H1 (cell line): ENCODE data around the gene MRPS24. TPM values are rescaled to one million over a fixed set of nuclear protein-coding genes. Genes with fewer than 3 reads are reported as not detected.

ENCODE experiments used
- CTCF ChIA-PET: fragments of 300-600 bp; sonication (Branson Sonifier 250); formaldehyde crosslinking; loops from one replicate; lab custom pipeline; 2021; ENCODE audit not compliant: partially characterized antibody; lab: Charles Lee
- POLR2A ChIA-PET: fragments of 300-600 bp; sonication (Branson Sonifier 250); formaldehyde crosslinking; loops from one replicate; lab custom pipeline; 2021; ENCODE audit warnings: inconsistent platforms; ENCODE audit not compliant: partially characterized antibody; lab: Charles Lee
- DNase-seq, 2 experiments: peaks; one replicate each; pipeline versions ENCODE4 v3.0.0 to v3.0.0-alpha.2; 2010 to 2022; ENCODE audit warnings: low spot score in 2 of 2, low read depth in 1 of 2, mixed read lengths in 1 of 2
- FAIRE-seq: peaks from 2 replicates; lab custom pipeline; 2011; peaks lifted over from hg19 to GRCh38; lab: Jason Lieb, UNC
- H2AFZ ChIP-seq: 2 replicates; pipeline ENCODE4 v1.8.1; 2012; ENCODE audit warnings: low read length, inconsistent platforms
- H2AK5ac ChIP-seq: 2 replicates; pipeline ENCODE4 v1.6.1; 2013; ENCODE audit warnings: low read depth, low read length
- H2BK120ac ChIP-seq: replicated peaks from 2 replicates; pipeline ENCODE3; 2013; ENCODE audit warnings: low read depth, low read length, inconsistent platforms
- H2BK12ac ChIP-seq: 2 replicates; pipeline ENCODE4 v1.6.1; 2013; ENCODE audit warnings: low read depth, low read length
- H2BK15ac ChIP-seq: 2 replicates; pipeline ENCODE4 v1.6.1; 2013; ENCODE audit warnings: low read length
- H2BK20ac ChIP-seq: 2 replicates; pipeline ENCODE4 v1.6.1; 2013; ENCODE audit warnings: low read length
- H2BK5ac ChIP-seq: 2 replicates; pipeline ENCODE4 v1.6.1; 2013; ENCODE audit warnings: low read depth, low read length
- H3K14ac ChIP-seq: 2 replicates; pipeline ENCODE4 v1.6.1; 2013; ENCODE audit warnings: inconsistent platforms; ENCODE audit not compliant: insufficient read length
- H3K18ac ChIP-seq: 2 replicates; pipeline ENCODE4 v1.6.1; 2013; ENCODE audit warnings: low read length; ENCODE audit errors: extremely low read depth
- H3K23ac ChIP-seq: 2 replicates; pipeline ENCODE4 v1.6.1; 2013; ENCODE audit warnings: inconsistent platforms; ENCODE audit not compliant: insufficient read length
- H3K23me2 ChIP-seq: 2 replicates; pipeline ENCODE4 v1.6.1; 2013; ENCODE audit warnings: low read depth, low read length
- H3K27ac ChIP-seq: 2 replicates; pipeline ENCODE4 v1.6.1; 2011; ENCODE audit warnings: low read depth, low read length, inconsistent platforms
- H3K27me3 ChIP-seq, 4 experiments: replicated peaks in 1 of 4; 1 replicate in 1 of 4; 2 replicates in 3 of 4; pipeline versions ENCODE4 v1.6.1 to v1.8.1; 2011 to 2013; ENCODE audit warnings: low read length in 3 of 4, mild to moderate bottlenecking in 3 of 4, inconsistent platforms in 2 of 4, mixed read lengths in 2 of 4, moderate library complexity in 1 of 4; ENCODE audit not compliant: control insufficient read depth in 3 of 4, insufficient read depth in 3 of 4; ENCODE audit errors: extremely low read depth in 1 of 4
- H3K36me3 ChIP-seq, 4 experiments: 2 replicates each; pipeline versions ENCODE4 v1.6.1 to v1.8.1; 2011 to 2013; ENCODE audit warnings: mild to moderate bottlenecking in 4 of 4, low read length in 3 of 4, moderate library complexity in 2 of 4, control low read depth in 1 of 4, inconsistent platforms in 1 of 4; ENCODE audit not compliant: insufficient read depth in 4 of 4, control insufficient read depth in 2 of 4
- H3K4ac ChIP-seq: replicated peaks from 2 replicates; pipeline ENCODE3; 2013; ENCODE audit warnings: low read length, low read depth, mixed read lengths, inconsistent platforms; ENCODE audit not compliant: insufficient read length
- H3K4me1 ChIP-seq, 4 experiments: replicated peaks in 1 of 4; 1 replicate in 1 of 4; 2 replicates in 3 of 4; pipeline versions ENCODE4 v1.6.1 to v1.8.1; 2011 to 2013; ENCODE audit warnings: low read length in 3 of 4, inconsistent platforms in 2 of 4, mixed read lengths in 1 of 4; ENCODE audit not compliant: insufficient read depth in 4 of 4, control insufficient read depth in 3 of 4
- H3K4me2 ChIP-seq, 2 experiments: 2 replicates each; pipeline versions ENCODE4 v1.6.1 to v1.8.1; 2011 to 2013; ENCODE audit warnings: low read depth in 2 of 2, low read length in 2 of 2, control low read depth in 1 of 2, inconsistent platforms in 1 of 2, mild to moderate bottlenecking in 1 of 2; ENCODE audit not compliant: insufficient read depth in 1 of 2
- H3K4me3 ChIP-seq, 4 experiments: fragments of 200-600, 300-600 bp in 1 of 4; sonication (generic), shearing (Covaris generic), sonication (Bioruptor Twin) in 1 of 4; 2 replicates each; pipeline versions ENCODE4 v1.5.1 to v1.8.1; 2011 to 2016; ENCODE audit warnings: low read length in 4 of 4, low read depth in 3 of 4, control low read depth in 2 of 4, inconsistent platforms in 2 of 4, mild to moderate bottlenecking in 2 of 4, mixed read lengths in 1 of 4, moderate library complexity in 1 of 4; ENCODE audit not compliant: insufficient read depth in 2 of 4; ENCODE audit errors: extremely low read depth in 1 of 4
- H3K56ac ChIP-seq: replicated peaks from 2 replicates; pipeline ENCODE3; 2013; ENCODE audit warnings: low read depth, mild to moderate bottlenecking, mixed read lengths, low read length, inconsistent platforms; ENCODE audit not compliant: insufficient read length
- H3K79me1 ChIP-seq: 2 replicates; pipeline ENCODE4 v1.6.1; 2013; ENCODE audit warnings: low read depth, low read length, control low read depth
- H3K79me2 ChIP-seq, 2 experiments: 2 replicates each; pipeline versions ENCODE4 v1.6.1 to v1.8.1; 2012 to 2013; ENCODE audit warnings: low read length in 2 of 2, mild to moderate bottlenecking in 2 of 2, inconsistent platforms in 1 of 2; ENCODE audit not compliant: insufficient read depth in 2 of 2, control insufficient read depth in 1 of 2
- H3K9ac ChIP-seq, 4 experiments: replicated peaks in 1 of 4; 1 replicate in 1 of 4; 2 replicates in 3 of 4; pipeline versions ENCODE4 v1.6.1 to v1.8.1; 2011 to 2013; ENCODE audit warnings: low read depth in 3 of 4, low read length in 3 of 4, control low read depth in 2 of 4, mild to moderate bottlenecking in 2 of 4, moderate library complexity in 2 of 4, inconsistent platforms in 1 of 4; ENCODE audit errors: extremely low read depth in 1 of 4
- H3K9me3 ChIP-seq, 2 experiments: 2 replicates each; pipeline versions ENCODE4 v1.6.1 to v1.8.1; 2012 to 2013; ENCODE audit warnings: mild to moderate bottlenecking in 2 of 2, moderate library complexity in 2 of 2, control low read depth in 1 of 2, inconsistent platforms in 1 of 2, low read depth in 1 of 2, low read length in 1 of 2, mixed read lengths in 1 of 2; ENCODE audit not compliant: insufficient read depth in 2 of 2
- H4K20me1 ChIP-seq, 2 experiments: replicated peaks in 1 of 2; 2 replicates each; pipeline versions ENCODE3 to v1.8.1; 2011 to 2013; ENCODE audit warnings: inconsistent platforms in 2 of 2, low read length in 2 of 2, mild to moderate bottlenecking in 1 of 2; ENCODE audit not compliant: insufficient read depth in 2 of 2, control insufficient read depth in 1 of 2
- H4K5ac ChIP-seq: 2 replicates; pipeline ENCODE4 v1.6.1; 2013; ENCODE audit warnings: low read length, low read depth, mixed read lengths, inconsistent platforms; ENCODE audit not compliant: insufficient read length
- H4K8ac ChIP-seq: 2 replicates; pipeline ENCODE4 v1.8.0; 2013; ENCODE audit warnings: mild to moderate bottlenecking, moderate library complexity, low read length, inconsistent platforms; ENCODE audit not compliant: insufficient read depth; ENCODE audit errors: extremely low read depth
- H4K91ac ChIP-seq: replicated peaks from 2 replicates; pipeline ENCODE3; 2013; ENCODE audit warnings: low read length, mixed read lengths, inconsistent platforms; ENCODE audit not compliant: insufficient read length
- ATF2 ChIP-seq: IDR thresholded peaks from 2 replicates; pipeline ENCODE4 v1.6.1; 2012; ENCODE audit warnings: low read length, inconsistent platforms
- ATF3 ChIP-seq: IDR thresholded peaks from 2 replicates; pipeline ENCODE4 v1.6.1; 2011; ENCODE audit warnings: low read depth, mild to moderate bottlenecking, low read length; ENCODE audit not compliant: insufficient read depth
- CEBPB ChIP-seq: IDR thresholded peaks from 2 replicates; pipeline ENCODE4 v1.6.1; 2012; ENCODE audit warnings: low read depth, low read length
- CHD1 ChIP-seq: IDR thresholded peaks from 2 replicates; pipeline ENCODE4 v1.6.1; 2012; ENCODE audit warnings: low read depth, low read length, improper control_type of control experiment
- E2F6 ChIP-seq: IDR thresholded peaks from 2 replicates; pipeline ENCODE4 v1.6.1; 2012; ENCODE audit warnings: inconsistent platforms
- EZH2 ChIP-seq: fragments of 200-600 bp; sonication (generic); IDR thresholded peaks from 2 replicates; pipeline ENCODE4 v1.7.1; 2012; ENCODE audit warnings: low read depth, mild to moderate bottlenecking, moderate library complexity, low read length, inconsistent platforms; ENCODE audit not compliant: severe bottlenecking
- KDM1A ChIP-seq: fragments of 200-600, 300-600 bp; sonication (generic); IDR thresholded peaks from 2 replicates; pipeline ENCODE4 v1.7.1; 2016; ENCODE audit warnings: mild to moderate bottlenecking, low read length, borderline replicate concordance
- KDM4A ChIP-seq: IDR thresholded peaks from one replicate; pipeline ENCODE4 v1.7.1; 2012; ENCODE audit warnings: low read depth, mild to moderate bottlenecking, moderate library complexity, low read length, inconsistent platforms; ENCODE audit not compliant: severe bottlenecking
- SAP30 ChIP-seq: fragments of 300-600 bp; sonication (generic); IDR thresholded peaks from 2 replicates; pipeline ENCODE4 v1.7.1; 2012; ENCODE audit warnings: low read length, moderate library complexity, mild to moderate bottlenecking, inconsistent platforms; ENCODE audit not compliant: insufficient read depth, insufficient replicate concordance
- YY1 ChIP-seq: IDR thresholded peaks from 2 replicates; pipeline ENCODE4 v1.6.1; 2011; ENCODE audit warnings: low read depth, mild to moderate bottlenecking, low read length
- WGBS, 2 experiments: shearing (Covaris generic) in 1 of 2; methylation state at CpG; one replicate each; pipeline versions ENCODE4 v1.1.6 to v1.1.7; 2013 to 2015; ENCODE audit warnings: low lambda C conversion rate in 2 of 2, mixed read lengths in 2 of 2, inconsistent platforms in 1 of 2, low coverage in 1 of 2, missing lambda C conversion rate in 1 of 2; ENCODE audit not compliant: insufficient replicate concordance in 2 of 2, insufficient coverage in 1 of 2, insufficient read length in 1 of 2; ENCODE audit errors: extremely low coverage in 1 of 2, missing lambda C conversion rate in 1 of 2; 5-methylcytosine and 5-hydroxymethylcytosine counted together
- polyA plus RNA-seq, 7 experiments: library from polyadenylated mRNA; depleted of rRNA in 3 of 7; stranded (reverse) in 5 of 7; unstranded in 2 of 7; fragments of >200 nt in 5 of 7; fragments of 200-250 nt in 2 of 7; gene quantifications; 1 replicate in 5 of 7; 2 replicates in 1 of 7; 4 replicates in 1 of 7; pipeline versions ENCODE4 v1.2.1 to v1.2.3, GENCODE V29; 2011 to 2013; ENCODE audit warnings: missing spikeins in 2 of 7, mixed read lengths in 2 of 7
- total RNA-seq: library from RNA; stranded (reverse); fragmentation: NEBNext Ultra II Directional; extraction: Animal tissue kit (Norgen Biotek cat#: 25700); gene quantifications from 2 replicates; pipeline ENCODE4 v1.2.1, GENCODE V29; 2021

The MRPS24 gene
- total and polyA plus RNA-seq, 2 of the 8 experiments (the other 6 are each of a cell fraction or from before 2014, with no cell fraction given): 133 to 347 TPM

GRCh38 chr7:43879477-43879876, 10.2 kb upstream of the MRPS24 start:
- no peak overlapping the region for H2BK120ac ChIP-seq
- no peak for FAIRE-seq
- POLR2A ChIA-PET: interaction anchor here (1.2 to 1.7 kb wide), 4 partner anchors 8 to 26 kb away, joined by 3 to 7 read pairs (median 3); partner anchors contain the start of gene MRPS24
- TF ChIP-seq E2F6 (no peak), EZH2 (no peak), CEBPB (no peak), SAP30 (no peak), KDM4A (no peak), ATF3 (no peak), YY1 (no peak), CHD1 (no peak), KDM1A (no peak), ATF2 (no peak)

More at GRCh38 chr7:43879477-43879876, 10.2 kb upstream of the MRPS24 start:
- Histone ChIP-seq H2BK15ac (no peak overlapping the region), H3K79me2 (no peaks in the 10 kb centered on the region), H3K23ac (no peak overlapping the region), H3K18ac (no peak overlapping the region), H3K14ac (no peak overlapping the region), H2BK5ac (no peak overlapping the region), H3K4ac (no peak overlapping the region), H3K4me2 (no peak overlapping the region), H3K9ac (no peak overlapping the region), H2AFZ (no peak overlapping the region), H3K27ac (no peak overlapping the region), H3K4me1 (peaks cover 1 to 4% (median 2%) of the 10 kb centered on the region in 4 experiments; a peak in 3 of 7 replicates), H2BK20ac (no peak overlapping the region), H3K36me3 (peaks cover 5 to 23% (median 12%) of the 10 kb centered on the region in 4 experiments; a peak in 6 of 8 replicates), H4K91ac (no peak overlapping the region), H3K27me3 (no peaks in the 10 kb centered on the region), H4K20me1 (no peaks in the 10 kb centered on the region), H4K5ac (no peak overlapping the region), H4K8ac (no peak overlapping the region), H2BK12ac (no peak overlapping the region), H3K23me2 (no peaks in the 10 kb centered on the region), H2AK5ac (no peak overlapping the region), H3K56ac (no peak overlapping the region), H3K79me1 (no peaks in the 10 kb centered on the region), H3K4me3 (no peak overlapping the region), H3K9me3 (no peaks in the 10 kb centered on the region)
- no peak for DNase-seq
- CTCF ChIA-PET: interaction anchor here (1.3 to 1.6 kb wide), 3 partner anchors 63 to 75 kb away, joined by 3 to 6 read pairs (median 4); no protein-coding TSS in a partner anchor
- 96% methylated on average over 2 of the region's 2 CpGs; no CpG with 5 or more reads in 1 of the 2 experiments for WGBS, 2 experiments
